Prostate gland (tissue), 2 donors: ENCODE measurements around the gene OR51D1. TPM values are rescaled to one million over a fixed set of nuclear protein-coding genes. Genes with fewer than 3 reads are reported as not detected.

Source experiments
- DNase-seq: peaks from one replicate; pipeline ENCODE4 v3.0.0-alpha.2; 2019; ENCODE audit warnings: low spot score
- H3K27ac ChIP-seq, 2 donors: fragments of 200-600 bp; sonication (generic); 2 replicates each; pipeline ENCODE4 v1.5.1; 2017 to 2019
- H3K27me3 ChIP-seq: fragments of 200-600 bp; sonication (generic); replicated peaks from 2 replicates; pipeline ENCODE4 v1.5.1; 2019; ENCODE audit not compliant: insufficient read depth
- H3K36me3 ChIP-seq, 2 donors: fragments of 200-600 bp; sonication (generic); 1 replicate in 1 of 2; 2 replicates in 1 of 2; pipeline versions ENCODE4 v1.5.1 to v1.8.1; 2017 to 2019
- H3K4me1 ChIP-seq: fragments of 200-600 bp; sonication (generic); replicated peaks from 2 replicates; pipeline ENCODE4 v1.5.1; 2019
- H3K4me3 ChIP-seq, 2 donors: fragments of 200-600 bp; sonication (generic); 2 replicates each; pipeline ENCODE4 v1.5.1; 2017 to 2019
- H3K9me3 ChIP-seq: fragments of 200-600 bp; sonication (generic); 2 replicates; pipeline ENCODE4 v1.5.1; 2017
- POLR2A ChIP-seq: fragments of 450-650 bp; IDR thresholded peaks from one replicate; pipeline ENCODE4 v1.6.1; 2016; ENCODE audit warnings: antibody characterized with exemption, mild to moderate bottlenecking
- POLR2AphosphoS5 ChIP-seq: sonication (generic); formaldehyde crosslinking; IDR thresholded peaks from one replicate; pipeline ENCODE4 v1.6.1; 2017; ENCODE audit warnings: antibody characterized with exemption
- WGBS: methylation state at CpG from one replicate; pipeline ENCODE4 v1.1.5; 2018; 5-methylcytosine and 5-hydroxymethylcytosine counted together
- intact Hi-C: fragments of 100-400 bp; cut with DNase I; formaldehyde crosslinking; loops from one replicate; pipeline ENCODE4 v1.14.2; 2022
- total RNA-seq, 2 donors: library from RNA; depleted of rRNA; stranded (reverse); fragments of >200 nt; gene quantifications; one replicate each; pipeline ENCODE4 v1.1.0, GENCODE V29; 2016
- TF ChIP-seq, protein P1 (sequence below), 4 experiments: fragments of 200-600 bp in 2 of 4; fragments of 450-650 bp in 2 of 4; sonication (generic) in 2 of 4; IDR thresholded peaks; 1 replicate in 3 of 4; 2 replicates in 1 of 4; pipeline ENCODE4 v1.5.1; 2016 to 2019; ENCODE audit warnings: antibody characterized with exemption in 4 of 4, mild to moderate bottlenecking in 2 of 4, moderate library complexity in 2 of 4

Gene OR51D1
- total RNA-seq, 2 donors from 2014 or later, result not detected

DNA sequence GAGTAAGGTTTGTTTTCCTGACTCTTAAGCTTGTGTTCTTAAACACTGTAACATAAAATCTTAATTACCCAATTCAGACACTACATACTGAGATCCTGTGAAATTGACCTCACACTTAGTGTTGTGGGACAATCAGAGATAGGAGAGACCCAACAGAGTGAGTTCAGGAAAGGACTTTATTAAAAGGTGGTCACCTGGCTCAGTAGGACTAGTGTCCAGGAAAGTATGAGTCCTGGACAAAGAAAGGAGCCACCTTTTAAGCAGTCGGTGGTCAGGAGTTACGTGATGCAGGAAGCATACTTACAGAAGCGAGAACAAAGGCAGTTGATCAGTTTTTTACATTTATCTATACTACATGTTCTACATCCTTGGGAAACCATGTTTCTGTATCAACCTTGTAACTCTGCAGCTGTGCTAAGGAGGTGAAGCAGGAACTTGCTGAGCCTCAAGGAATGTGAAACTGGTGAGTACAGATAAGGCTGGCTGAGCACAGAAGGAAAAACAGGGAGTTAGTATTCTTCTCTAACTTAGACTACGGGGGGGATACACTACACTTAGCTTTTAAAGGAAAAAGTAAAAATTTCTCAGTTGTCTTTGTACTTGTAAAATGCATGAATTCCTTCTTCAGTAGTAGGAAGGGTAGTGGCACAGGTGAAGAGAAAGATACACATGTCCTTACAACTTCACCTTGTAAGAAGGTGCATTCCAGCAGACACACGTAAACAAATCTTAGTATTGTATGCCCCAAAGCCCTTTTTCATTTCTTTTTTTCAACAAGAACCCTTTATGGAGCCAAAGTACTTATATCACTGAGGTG is 21.6 kb downstream of the OR51D1 start:
- Histone ChIP-seq H3K27me3 (no peaks in the 10 kb centered on the region), H3K4me3 (no peak overlapping the region), H3K9me3 (no peaks in the 10 kb centered on the region), H3K36me3 (no peaks in the 10 kb centered on the region), H3K4me1 (no peaks in the 10 kb centered on the region), H3K27ac (no peak overlapping the region)
- intact Hi-C loops, result no loop called here
- DNase-seq, result no peak
- WGBS, result 65% methylated on average over 5 of the region's 5 CpGs
- no peak for TF ChIP-seq POLR2AphosphoS5
- no peak for TF ChIP-seq POLR2A
- TF ChIP-seq, protein P1, sequence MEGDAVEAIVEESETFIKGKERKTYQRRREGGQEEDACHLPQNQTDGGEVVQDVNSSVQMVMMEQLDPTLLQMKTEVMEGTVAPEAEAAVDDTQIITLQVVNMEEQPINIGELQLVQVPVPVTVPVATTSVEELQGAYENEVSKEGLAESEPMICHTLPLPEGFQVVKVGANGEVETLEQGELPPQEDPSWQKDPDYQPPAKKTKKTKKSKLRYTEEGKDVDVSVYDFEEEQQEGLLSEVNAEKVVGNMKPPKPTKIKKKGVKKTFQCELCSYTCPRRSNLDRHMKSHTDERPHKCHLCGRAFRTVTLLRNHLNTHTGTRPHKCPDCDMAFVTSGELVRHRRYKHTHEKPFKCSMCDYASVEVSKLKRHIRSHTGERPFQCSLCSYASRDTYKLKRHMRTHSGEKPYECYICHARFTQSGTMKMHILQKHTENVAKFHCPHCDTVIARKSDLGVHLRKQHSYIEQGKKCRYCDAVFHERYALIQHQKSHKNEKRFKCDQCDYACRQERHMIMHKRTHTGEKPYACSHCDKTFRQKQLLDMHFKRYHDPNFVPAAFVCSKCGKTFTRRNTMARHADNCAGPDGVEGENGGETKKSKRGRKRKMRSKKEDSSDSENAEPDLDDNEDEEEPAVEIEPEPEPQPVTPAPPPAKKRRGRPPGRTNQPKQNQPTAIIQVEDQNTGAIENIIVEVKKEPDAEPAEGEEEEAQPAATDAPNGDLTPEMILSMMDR (IDR thresholded peaks at IDR 0.05), result no peak

DNA sequence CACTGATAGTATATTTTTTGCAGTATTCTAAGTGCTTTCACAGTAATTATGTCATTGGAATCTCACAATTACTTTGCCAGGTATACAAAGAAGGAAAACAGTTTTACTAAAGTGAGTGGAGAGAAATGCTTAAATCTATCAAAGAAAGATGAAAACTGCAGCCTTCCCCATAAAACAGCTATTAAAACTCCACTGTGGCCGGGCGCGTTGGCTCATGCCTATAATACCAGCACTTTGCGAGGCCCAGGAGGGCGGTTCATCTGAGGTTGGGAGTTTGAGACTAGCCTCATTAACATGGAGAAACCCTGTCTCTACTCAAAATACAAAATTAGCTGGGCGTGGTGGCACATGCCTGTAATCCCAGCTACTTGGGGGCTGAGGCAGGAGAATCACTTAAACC is 25.6 kb downstream of the OR51D1 start:
- no peaks in the 10 kb centered on the region for H3K27me3 ChIP-seq
- no peaks in the 10 kb centered on the region for H3K36me3 ChIP-seq
- no peak for DNase-seq
- no peak overlapping the region for H3K27ac ChIP-seq
- H3K9me3 ChIP-seq, result no peaks in the 10 kb centered on the region
- H3K4me1 ChIP-seq, result no peaks in the 10 kb centered on the region
- 27% methylated on average over 6 of the region's 6 CpGs for WGBS
- no peak overlapping the region for H3K4me3 ChIP-seq
- TF ChIP-seq, protein P1 (IDR thresholded peaks at IDR 0.05), result no peak
- TF ChIP-seq POLR2A (no peak), POLR2AphosphoS5 (no peak)
- intact Hi-C loops, result no loop called here

DNA sequence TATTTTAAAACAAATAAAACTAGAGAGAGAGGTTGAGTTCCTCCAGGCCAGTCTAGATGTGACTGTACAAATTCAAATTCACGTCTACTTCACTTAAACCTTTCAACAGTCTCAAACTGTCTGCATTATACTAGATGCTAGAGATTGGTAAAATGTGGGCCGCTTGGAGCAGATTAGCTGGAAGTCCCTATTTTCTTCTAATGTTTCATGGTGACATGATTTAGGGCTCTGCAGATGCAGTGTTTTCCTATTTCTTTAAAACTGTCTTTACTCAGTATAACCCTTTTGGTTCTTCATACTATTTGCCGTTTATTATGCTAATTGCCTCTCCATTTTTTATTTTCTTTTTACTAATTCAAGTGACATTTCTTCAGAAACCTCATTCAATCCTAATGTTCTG is 26.9 kb downstream of the OR51D1 start:
- no peak for DNase-seq
- no peak for TF ChIP-seq POLR2A
- TF ChIP-seq, protein P1 (IDR thresholded peaks at IDR 0.05), result no peak
- no peak overlapping the region for H3K27ac ChIP-seq
- intact Hi-C loops, result no loop called here
- no peaks in the 10 kb centered on the region for H3K4me1 ChIP-seq
- H3K36me3 ChIP-seq, result no peaks in the 10 kb centered on the region
- 94% methylated on average over 3 of the region's 3 CpGs for WGBS
- no peaks in the 10 kb centered on the region for H3K27me3 ChIP-seq
- no peaks in the 10 kb centered on the region for H3K9me3 ChIP-seq
- H3K4me3 ChIP-seq, result no peak overlapping the region

DNA sequence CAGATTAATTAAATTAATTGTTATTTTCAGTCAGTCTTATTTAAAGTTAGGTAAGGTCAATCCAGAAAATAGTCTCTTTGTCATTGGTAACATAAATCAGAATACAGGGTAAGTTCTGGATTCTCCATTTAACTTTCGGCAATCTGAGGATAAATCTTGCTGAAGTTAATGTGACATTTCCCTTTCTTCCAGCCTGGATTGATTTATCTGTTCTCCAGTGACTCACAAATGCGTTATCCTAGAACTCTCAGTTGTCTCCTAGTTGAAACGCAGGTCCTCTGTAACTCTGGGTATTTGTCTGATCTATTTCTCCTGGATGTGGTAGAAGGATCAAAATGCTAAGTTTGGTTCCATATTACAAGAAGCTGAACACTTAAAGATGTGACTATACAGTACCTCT is 27.5 kb downstream of the OR51D1 start:
- WGBS, result 30% methylated on average over 3 of the region's 3 CpGs
- Histone ChIP-seq H3K9me3 (no peaks in the 10 kb centered on the region), H3K27ac (no peak overlapping the region), H3K27me3 (no peaks in the 10 kb centered on the region), H3K4me3 (no peak overlapping the region), H3K4me1 (no peaks in the 10 kb centered on the region), H3K36me3 (no peaks in the 10 kb centered on the region)
- no peak for DNase-seq
- TF ChIP-seq, protein P1 (IDR thresholded peaks at IDR 0.05), result no peak
- no peak for TF ChIP-seq POLR2AphosphoS5
- no peak for TF ChIP-seq POLR2A
- intact Hi-C loops, result no loop called here

DNA sequence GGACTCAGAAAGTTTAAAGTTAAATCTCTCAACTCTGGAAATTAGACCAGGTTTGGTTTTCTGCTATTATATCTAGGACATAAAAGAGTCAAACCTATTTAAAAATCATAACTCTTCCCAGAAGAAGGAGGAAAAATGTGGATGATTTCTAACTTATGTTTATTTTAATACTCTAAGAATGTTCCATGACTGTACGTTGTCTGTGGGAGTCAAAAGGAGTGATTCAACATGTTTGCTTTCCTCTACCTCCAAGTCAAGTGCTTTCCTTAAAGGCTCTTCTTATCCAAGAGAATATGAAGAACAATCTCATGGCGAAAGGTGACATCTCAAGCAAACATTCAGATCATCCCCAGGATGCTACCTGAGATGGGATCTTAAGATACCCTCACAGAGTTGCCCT is 28.1 kb downstream of the OR51D1 start:
- no peaks in the 10 kb centered on the region for H3K4me1 ChIP-seq
- H3K36me3 ChIP-seq, result no peaks in the 10 kb centered on the region
- DNase-seq, result no peak
- no peaks in the 10 kb centered on the region for H3K27me3 ChIP-seq
- H3K9me3 ChIP-seq, result no peaks in the 10 kb centered on the region
- 82% methylated on average over 2 of the region's 2 CpGs for WGBS
- H3K27ac ChIP-seq, result no peak overlapping the region
- no peak for TF ChIP-seq POLR2AphosphoS5
- TF ChIP-seq POLR2A, result no peak
- TF ChIP-seq, protein P1 (IDR thresholded peaks at IDR 0.05), result no peak
- no peak overlapping the region for H3K4me3 ChIP-seq
- intact Hi-C loops, result no loop called here
